ENCODE measurements around the gene ZNF497.
"Not testable (repeated sequence)": the region's sequence is repeated elsewhere in the genome, so short reads cannot be mapped to it uniquely, and the experiment has no call there.

The ZNF497 gene

GRCh38 chr19:58366585-58367430 lies 4.3 kb upstream of the ZNF497 start:
- no peak for DNase-seq

- no peak for DNase-seq
Observed at GRCh38 chr19:58364146-58364545, 1.6 kb upstream of the ZNF497 start.

- peak; percentile 72 to 73 for DNase-seq
Observed at GRCh38 chr19:58361900-58362271, 665 bp downstream of the ZNF497 start.

- DNase-seq = no peak
Observed at GRCh38 chr19:58357481-58358145, 4.9 kb downstream of the ZNF497 start.

GRCh38 chr19:58356766-58357480 lies 5.6 kb downstream of the ZNF497 start:
- peak in 1 of 2 experiments; percentile 30 for DNase-seq

- DNase-seq = peak; percentile 47 to 65
Observed at GRCh38 chr19:58355908-58356765, 6.4 kb downstream of the ZNF497 start.

GRCh38 chr19:58355215-58355796 lies 7.2 kb downstream of the ZNF497 start:
- no peak for DNase-seq

GRCh38 chr19:58354478-58355030 lies 8.0 kb downstream of the ZNF497 start:
- no peak for DNase-seq

- no peak for DNase-seq
Observed at GRCh38 chr19:58353717-58354477, 8.7 kb downstream of the ZNF497 start.

- no peak for DNase-seq
Observed at GRCh38 chr19:58352760-58353671, 9.5 kb downstream of the ZNF497 start, which contains the start of gene A1BG. Gene A1BG, minus strand, starts transcription at chr19:58353492. Its CDS starts 55 bp downstream, at chr19:58353437.

- no peak for DNase-seq
Observed at GRCh38 chr19:58351990-58352755, 10.4 kb downstream of the ZNF497 start.

- DNase-seq = no peak
Observed at GRCh38 chr19:58351558-58351878, 11.0 kb downstream of the ZNF497 start.

GRCh38 chr19:58350871-58351557 lies 11.5 kb downstream of the ZNF497 start:
- no peak for DNase-seq

GRCh38 chr19:58350001-58350861 lies 12.3 kb downstream of the ZNF497 start:
- DNase-seq = no peak

GRCh38 chr19:58349590-58349989 lies 13.0 kb downstream of the ZNF497 start:
- no peak for DNase-seq

GRCh38 chr19:58348080-58348479 lies 14.5 kb downstream of the ZNF497 start:
- DNase-seq = not testable (repeated sequence)
